ENCODE data around the gene METTL2B.

Gene METTL2B

GRCh38 chr7:128435327-128435686, 41.2 kb upstream of the METTL2B start:
- Histone ChIP-seq H3K27me3 (ENCODE audit: insufficient read depth, insufficient read length) (no peaks in the 10 kb centered on the region), H3K9me3 (ENCODE audit: insufficient read depth, low read length) (no peaks in the 10 kb centered on the region), H3K9ac (ENCODE audit: insufficient read length, low read depth) (no peak overlapping the region), H3K36me3 (ENCODE audit: insufficient read depth, insufficient read length, low read length) (no peaks in the 10 kb centered on the region), H3K4me3 (ENCODE audit: insufficient read length, low read depth) (no peak overlapping the region), H3K4me1 (ENCODE audit: insufficient read depth, insufficient read length) (peaks cover 2% of the 10 kb centered on the region)
- no peak for DNase-seq (ENCODE audit: low read depth, low spot score)
- no peak for TF ChIP-seq YY1 (IDR thresholded peaks at IDR 0.05; ENCODE audit: insufficient read depth, insufficient read length)
- TF ChIP-seq SUZ12 (IDR thresholded peaks at IDR 0.05; ENCODE audit: extremely low read depth, insufficient read depth, insufficient read length) = no peak
- TF ChIP-seq ZNF274 (IDR thresholded peaks at IDR 0.05; ENCODE audit: low read depth, low read length) = no peak

- DNase-seq (ENCODE audit: low read depth, low spot score) = no peak
- H3K27me3 ChIP-seq (ENCODE audit: insufficient read depth, insufficient read length) = no peaks in the 10 kb centered on the region
- H3K9ac ChIP-seq (ENCODE audit: insufficient read length, low read depth) = no peak overlapping the region
- no peak overlapping the region for H3K4me3 ChIP-seq (ENCODE audit: insufficient read length, low read depth)
- H3K36me3 ChIP-seq (ENCODE audit: insufficient read depth, insufficient read length, low read length) = no peaks in the 10 kb centered on the region
- no peaks in the 10 kb centered on the region for H3K9me3 ChIP-seq (ENCODE audit: insufficient read depth, low read length)
- no peaks in the 10 kb centered on the region for H3K4me1 ChIP-seq (ENCODE audit: insufficient read depth, insufficient read length)
- no peak for TF ChIP-seq YY1 (IDR thresholded peaks at IDR 0.05; ENCODE audit: insufficient read depth, insufficient read length)
- no peak for TF ChIP-seq ZNF274 (IDR thresholded peaks at IDR 0.05; ENCODE audit: low read depth, low read length)
- no peak for TF ChIP-seq SUZ12 (IDR thresholded peaks at IDR 0.05; ENCODE audit: extremely low read depth, insufficient read depth, insufficient read length)
Observed at GRCh38 chr7:128437426-128438332, 38.9 kb upstream of the METTL2B start.

- TF ChIP-seq ZNF274 (IDR thresholded peaks at IDR 0.05; ENCODE audit: low read depth, low read length) = no peak
- TF ChIP-seq SUZ12 (IDR thresholded peaks at IDR 0.05; ENCODE audit: extremely low read depth, insufficient read depth, insufficient read length) = no peak
- no peak for TF ChIP-seq YY1 (IDR thresholded peaks at IDR 0.05; ENCODE audit: insufficient read depth, insufficient read length)
- Histone ChIP-seq H3K36me3 (ENCODE audit: insufficient read depth, insufficient read length, low read length) (no peaks in the 10 kb centered on the region), H3K9ac (ENCODE audit: insufficient read length, low read depth) (no peak overlapping the region), H3K4me3 (ENCODE audit: insufficient read length, low read depth) (no peak overlapping the region), H3K27me3 (ENCODE audit: insufficient read depth, insufficient read length) (no peaks in the 10 kb centered on the region), H3K9me3 (ENCODE audit: insufficient read depth, low read length) (no peaks in the 10 kb centered on the region), H3K4me1 (ENCODE audit: insufficient read depth, insufficient read length) (no peaks in the 10 kb centered on the region)
- no peak for DNase-seq (ENCODE audit: low read depth, low spot score)
Observed at GRCh38 chr7:128442356-128442755, 34.2 kb upstream of the METTL2B start.

GRCh38 chr7:128443831-128444600, 32.5 kb upstream of the METTL2B start:
- DNase-seq (ENCODE audit: low read depth, low spot score) = no peak
- Histone ChIP-seq H3K4me3 (ENCODE audit: insufficient read length, low read depth) (no peak overlapping the region), H3K9me3 (ENCODE audit: insufficient read depth, low read length) (no peaks in the 10 kb centered on the region), H3K36me3 (ENCODE audit: insufficient read depth, insufficient read length, low read length) (no peaks in the 10 kb centered on the region), H3K27me3 (ENCODE audit: insufficient read depth, insufficient read length) (no peaks in the 10 kb centered on the region), H3K4me1 (ENCODE audit: insufficient read depth, insufficient read length) (no peaks in the 10 kb centered on the region), H3K9ac (ENCODE audit: insufficient read length, low read depth) (no peak overlapping the region)
- TF ChIP-seq SUZ12 (IDR thresholded peaks at IDR 0.05; ENCODE audit: extremely low read depth, insufficient read depth, insufficient read length) (no peak), YY1 (IDR thresholded peaks at IDR 0.05; ENCODE audit: insufficient read depth, insufficient read length) (no peak), ZNF274 (IDR thresholded peaks at IDR 0.05; ENCODE audit: low read depth, low read length) (no peak)

- Histone ChIP-seq H3K36me3 (ENCODE audit: insufficient read depth, insufficient read length, low read length) (no peaks in the 10 kb centered on the region), H3K4me3 (ENCODE audit: insufficient read length, low read depth) (no peak overlapping the region), H3K27me3 (ENCODE audit: insufficient read depth, insufficient read length) (no peaks in the 10 kb centered on the region), H3K4me1 (ENCODE audit: insufficient read depth, insufficient read length) (no peaks in the 10 kb centered on the region), H3K9me3 (ENCODE audit: insufficient read depth, low read length) (no peaks in the 10 kb centered on the region), H3K9ac (ENCODE audit: insufficient read length, low read depth) (no peak overlapping the region)
- TF ChIP-seq ZNF274 (IDR thresholded peaks at IDR 0.05; ENCODE audit: low read depth, low read length) (no peak), SUZ12 (IDR thresholded peaks at IDR 0.05; ENCODE audit: extremely low read depth, insufficient read depth, insufficient read length) (no peak), YY1 (IDR thresholded peaks at IDR 0.05; ENCODE audit: insufficient read depth, insufficient read length) (no peak)
- DNase-seq (ENCODE audit: low read depth, low spot score) = no peak
Observed at GRCh38 chr7:128446306-128446705, 30.2 kb upstream of the METTL2B start.

GRCh38 chr7:128447941-128448564, 28.5 kb upstream of the METTL2B start:
- Histone ChIP-seq H3K4me3 (ENCODE audit: insufficient read length, low read depth) (no peak overlapping the region), H3K4me1 (ENCODE audit: insufficient read depth, insufficient read length) (no peaks in the 10 kb centered on the region), H3K36me3 (ENCODE audit: insufficient read depth, insufficient read length, low read length) (no peaks in the 10 kb centered on the region), H3K9ac (ENCODE audit: insufficient read length, low read depth) (no peak overlapping the region), H3K9me3 (ENCODE audit: insufficient read depth, low read length) (no peaks in the 10 kb centered on the region), H3K27me3 (ENCODE audit: insufficient read depth, insufficient read length) (no peaks in the 10 kb centered on the region)
- TF ChIP-seq SUZ12 (IDR thresholded peaks at IDR 0.05; ENCODE audit: extremely low read depth, insufficient read depth, insufficient read length) (no peak), ZNF274 (IDR thresholded peaks at IDR 0.05; ENCODE audit: low read depth, low read length) (no peak), YY1 (IDR thresholded peaks at IDR 0.05; ENCODE audit: insufficient read depth, insufficient read length) (no peak)
- no peak for DNase-seq (ENCODE audit: low read depth, low spot score)
